PFSK-1 (cell line): Measurements from ENCODE around the gene STAT3.

Experiments used
- FOXP2 ChIP-seq: optimal IDR thresholded peaks from 2 replicates; pipeline ENCODE3; 2011; ENCODE audit warnings: borderline replicate concordance, control low read depth, inconsistent platforms; ENCODE audit not compliant: insufficient read depth; ENCODE audit errors: extremely low read length, extremely low read depth
- POLR2AphosphoS5 ChIP-seq: IDR thresholded peaks from 2 replicates; pipeline ENCODE4 v1.6.1; 2012; ENCODE audit warnings: low read depth, mild to moderate bottlenecking, control low read depth, low read length, moderate library complexity
- SIN3A ChIP-seq: IDR thresholded peaks from 2 replicates; pipeline ENCODE4 v1.6.1; 2012; ENCODE audit warnings: mild to moderate bottlenecking, low read length, moderate library complexity, borderline replicate concordance; ENCODE audit not compliant: insufficient read depth
- TAF1 ChIP-seq: IDR thresholded peaks from 2 replicates; pipeline ENCODE4 v1.6.1; 2012; ENCODE audit warnings: low read length, control low read depth, borderline replicate concordance; ENCODE audit not compliant: insufficient read depth
- TF ChIP-seq, protein P1 (sequence below), 2 experiments: IDR thresholded peaks; 2 replicates each; pipeline versions ENCODE4 v1.6.1 to v1.8.0; 2011 to 2012; ENCODE audit warnings: low read depth in 2 of 2, low read length in 2 of 2, control low read depth in 1 of 2, inconsistent platforms in 1 of 2, mild to moderate bottlenecking in 1 of 2, moderate library complexity in 1 of 2; ENCODE audit not compliant: insufficient read depth in 1 of 2

The STAT3 gene

DNA sequence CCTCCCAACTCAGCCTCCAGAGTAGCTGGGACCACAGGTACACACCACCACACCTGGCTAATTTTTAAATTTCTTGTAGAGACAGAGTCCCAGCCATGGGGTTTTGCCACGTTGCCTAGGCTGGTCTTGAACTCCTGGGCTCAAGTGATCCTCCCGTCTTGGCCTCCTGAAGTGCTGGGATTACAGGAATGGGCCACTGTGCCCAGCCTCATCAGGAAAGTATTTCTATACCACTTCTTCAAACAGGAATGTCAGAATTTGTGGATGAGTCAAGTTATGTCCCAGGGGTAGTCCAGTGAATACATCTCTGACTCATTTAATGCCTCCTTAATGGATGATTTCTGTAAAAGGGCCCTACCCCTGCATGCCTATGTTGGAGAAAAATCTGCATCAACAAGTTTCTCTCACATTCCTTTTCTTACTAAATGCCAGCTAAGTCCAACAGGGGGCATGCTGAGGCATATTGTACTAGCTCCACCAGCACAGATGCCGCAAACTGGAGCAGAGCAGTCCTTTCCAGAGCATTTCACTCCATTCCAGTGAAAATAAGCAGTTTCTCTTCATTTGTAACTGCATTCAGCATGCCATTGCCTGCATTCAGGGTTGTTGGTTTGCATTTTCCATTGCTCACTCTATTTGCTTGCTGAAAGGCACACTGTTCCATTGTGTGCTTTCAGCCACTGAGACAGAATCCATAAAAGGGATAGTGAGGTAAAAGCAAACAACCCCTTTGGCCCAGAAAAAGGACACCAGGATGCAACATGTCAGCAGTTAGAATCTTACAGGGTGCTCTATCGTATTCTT lies 40.1 kb upstream of the STAT3 start:
- no peak for TF ChIP-seq FOXP2

DNA sequence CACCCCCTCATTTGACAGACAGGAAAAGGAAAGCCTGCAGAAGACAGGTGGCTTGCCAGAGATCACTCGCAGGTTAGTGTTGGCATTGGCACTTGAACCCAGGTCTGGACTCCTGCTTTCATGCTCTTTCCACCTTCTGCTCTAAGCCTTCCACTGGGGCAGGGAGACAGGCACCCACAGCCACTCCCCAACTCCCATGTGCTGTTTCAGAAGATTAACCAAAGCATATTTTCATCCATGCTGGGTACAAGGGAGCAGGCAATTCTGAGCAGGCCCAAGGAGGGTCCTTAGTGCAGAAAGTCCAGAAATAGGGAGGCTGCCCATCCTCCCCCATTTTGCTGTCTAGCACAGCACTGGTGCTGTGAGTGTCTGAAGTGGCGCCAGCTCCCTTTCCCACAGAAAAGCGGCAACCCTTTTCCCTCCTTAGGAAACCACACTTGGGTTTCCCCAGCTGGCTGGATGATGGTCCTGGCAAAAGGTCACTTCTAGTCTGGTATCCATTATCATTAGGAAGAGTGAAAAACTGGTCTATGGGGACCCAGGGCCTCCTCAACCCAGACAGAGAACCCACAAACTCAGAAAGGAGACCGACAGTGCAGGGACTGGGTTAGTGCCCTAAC lies 36.9 kb upstream of the STAT3 start:
- TF ChIP-seq POLR2AphosphoS5 (no peak), FOXP2 (no peak), SIN3A (no peak)
- TF ChIP-seq, protein P1, sequence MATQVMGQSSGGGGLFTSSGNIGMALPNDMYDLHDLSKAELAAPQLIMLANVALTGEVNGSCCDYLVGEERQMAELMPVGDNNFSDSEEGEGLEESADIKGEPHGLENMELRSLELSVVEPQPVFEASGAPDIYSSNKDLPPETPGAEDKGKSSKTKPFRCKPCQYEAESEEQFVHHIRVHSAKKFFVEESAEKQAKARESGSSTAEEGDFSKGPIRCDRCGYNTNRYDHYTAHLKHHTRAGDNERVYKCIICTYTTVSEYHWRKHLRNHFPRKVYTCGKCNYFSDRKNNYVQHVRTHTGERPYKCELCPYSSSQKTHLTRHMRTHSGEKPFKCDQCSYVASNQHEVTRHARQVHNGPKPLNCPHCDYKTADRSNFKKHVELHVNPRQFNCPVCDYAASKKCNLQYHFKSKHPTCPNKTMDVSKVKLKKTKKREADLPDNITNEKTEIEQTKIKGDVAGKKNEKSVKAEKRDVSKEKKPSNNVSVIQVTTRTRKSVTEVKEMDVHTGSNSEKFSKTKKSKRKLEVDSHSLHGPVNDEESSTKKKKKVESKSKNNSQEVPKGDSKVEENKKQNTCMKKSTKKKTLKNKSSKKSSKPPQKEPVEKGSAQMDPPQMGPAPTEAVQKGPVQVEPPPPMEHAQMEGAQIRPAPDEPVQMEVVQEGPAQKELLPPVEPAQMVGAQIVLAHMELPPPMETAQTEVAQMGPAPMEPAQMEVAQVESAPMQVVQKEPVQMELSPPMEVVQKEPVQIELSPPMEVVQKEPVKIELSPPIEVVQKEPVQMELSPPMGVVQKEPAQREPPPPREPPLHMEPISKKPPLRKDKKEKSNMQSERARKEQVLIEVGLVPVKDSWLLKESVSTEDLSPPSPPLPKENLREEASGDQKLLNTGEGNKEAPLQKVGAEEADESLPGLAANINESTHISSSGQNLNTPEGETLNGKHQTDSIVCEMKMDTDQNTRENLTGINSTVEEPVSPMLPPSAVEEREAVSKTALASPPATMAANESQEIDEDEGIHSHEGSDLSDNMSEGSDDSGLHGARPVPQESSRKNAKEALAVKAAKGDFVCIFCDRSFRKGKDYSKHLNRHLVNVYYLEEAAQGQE (IDR thresholded peaks at IDR 0.05; ENCODE audit: insufficient read depth in 1 of 2, low read depth in 2 of 2, low read length in 2 of 2) = no peak

DNA sequence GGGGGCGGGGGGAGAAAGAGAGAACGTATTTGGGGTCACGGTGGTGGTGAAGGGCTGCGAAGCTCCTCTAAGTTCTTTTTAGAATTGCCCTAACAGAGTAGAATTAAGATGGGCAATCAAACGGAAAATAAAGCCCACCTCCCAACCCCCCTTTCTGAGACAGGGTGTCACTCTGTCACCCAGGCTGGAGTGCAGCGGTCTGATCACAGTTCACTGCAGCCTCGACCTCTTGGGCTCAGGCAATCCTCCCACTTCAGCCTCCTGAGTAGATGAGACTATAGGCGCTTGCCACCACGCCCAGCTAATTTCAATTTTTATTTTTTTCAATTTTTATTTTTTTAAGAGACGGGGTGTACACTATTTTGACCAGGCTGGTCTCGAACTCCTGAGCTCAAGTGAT lies 35.5 kb upstream of the STAT3 start:
- TF ChIP-seq, protein P1 (IDR thresholded peaks at IDR 0.05; ENCODE audit: insufficient read depth in 1 of 2, low read depth in 2 of 2, low read length in 2 of 2) = no peak
- TF ChIP-seq FOXP2 = no peak
- TF ChIP-seq SIN3A = no peak
- no peak for TF ChIP-seq POLR2AphosphoS5
- no peak for TF ChIP-seq TAF1

DNA sequence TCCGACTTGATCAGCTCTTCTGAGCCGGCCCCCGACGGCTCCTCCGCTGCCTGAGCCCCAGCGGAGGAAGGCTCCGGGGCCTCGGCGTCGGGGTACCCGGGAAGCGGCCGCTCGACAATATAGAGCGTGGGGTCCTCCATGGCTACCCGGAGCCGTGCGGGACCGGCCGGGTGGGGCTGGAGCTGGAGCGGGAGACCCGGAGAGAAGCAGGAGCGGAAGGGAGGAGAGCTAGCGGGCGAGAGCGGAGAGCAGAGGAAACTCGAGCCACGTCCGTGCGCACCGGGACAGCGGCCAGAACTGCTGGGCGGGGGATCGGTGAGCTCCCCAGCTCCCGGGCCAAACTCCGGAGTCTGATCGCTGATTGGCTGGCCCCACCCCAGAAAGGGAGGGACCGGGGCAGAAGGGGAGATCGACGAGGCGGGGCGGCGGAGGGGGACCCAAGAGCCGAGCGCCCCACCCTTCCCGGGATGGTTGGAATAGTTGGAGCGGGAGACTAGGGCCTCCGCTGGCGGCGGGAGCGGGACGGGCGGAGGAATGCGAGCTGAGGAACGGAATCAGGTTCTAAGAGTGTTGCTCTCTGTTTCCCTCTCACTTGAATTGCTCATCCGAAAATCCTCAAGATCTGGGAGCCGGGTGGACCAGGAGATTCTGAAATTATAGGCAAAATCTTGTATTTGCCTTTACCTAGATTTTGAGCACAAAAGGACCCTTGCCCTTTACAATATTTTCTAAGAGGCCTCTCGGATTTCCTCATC lies 34.9 kb upstream of the STAT3 start, which contains the start of gene CAVIN1:
TSS of gene CAVIN1 (minus strand) at position 299 of the 755 bp plus-strand sequence. CDS start at position 140, 159 bp downstream.
- TF ChIP-seq POLR2AphosphoS5 (peak; percentile 82; the same call in 1 of the 2 replicates), TAF1 (peak; percentile 70; the same call in 1 of the 2 replicates), SIN3A (no peak), FOXP2 (peak; percentile 29)
- TF ChIP-seq, protein P1 (IDR thresholded peaks at IDR 0.05; ENCODE audit: insufficient read depth in 1 of 2, low read depth in 2 of 2, low read length in 2 of 2) = peak; percentile 56 to 65; a peak in 2 of 4 replicates

DNA sequence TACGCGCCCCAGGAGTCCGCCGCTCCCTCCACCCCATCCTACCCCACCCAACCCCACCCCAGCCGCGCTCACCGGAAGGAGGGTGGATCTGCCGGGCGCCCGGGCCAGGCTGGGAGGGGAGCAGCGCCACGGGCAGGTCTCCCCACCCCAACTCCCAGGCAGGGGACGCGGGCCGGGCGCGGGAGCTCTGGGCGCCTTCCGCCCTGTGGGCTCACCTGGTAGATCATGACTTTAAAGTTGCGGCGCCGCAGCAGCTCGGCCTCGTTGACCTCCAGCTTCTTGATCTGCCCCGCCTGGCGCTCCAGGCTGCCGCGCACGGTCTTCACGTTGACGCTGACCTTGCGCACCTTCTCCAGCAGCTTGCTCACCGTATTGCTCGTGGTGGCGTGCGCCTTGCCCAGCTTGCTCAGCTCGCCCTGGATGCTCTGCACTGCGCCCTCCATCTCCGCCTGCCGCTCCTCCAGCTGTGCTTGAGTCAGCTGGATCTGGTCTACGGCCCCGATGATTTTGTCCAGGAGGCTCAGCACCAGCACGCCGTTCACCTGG lies 34.2 kb upstream of the STAT3 start:
- TF ChIP-seq FOXP2 = no peak
- TF ChIP-seq, protein P1 (IDR thresholded peaks at IDR 0.05; ENCODE audit: insufficient read depth in 1 of 2, low read depth in 2 of 2, low read length in 2 of 2) = no peak
- TF ChIP-seq TAF1 = no peak
- TF ChIP-seq SIN3A = no peak
